Measurements from ENCODE around the gene TET2. TPM values are rescaled to one million over a fixed set of nuclear protein-coding genes. Genes with fewer than 3 reads are reported as not detected.

Gene TET2
- total RNA-seq (2021; fragmentation: NEBNext Ultra II Directional; extraction: Animal tissue kit (Norgen Biotek cat#: 25700)), result 10 to 100 TPM in 3 of 6 experiments, 1 to 10 TPM in 3; 7.8 to 11.2 (median 9.9) TPM
- long read RNA-seq, partial matches to known transcripts, result 5 of 8 reads
- long read RNA-seq, other reads (novel, unspliced or antisense), result 3 of 8 reads

DNA sequence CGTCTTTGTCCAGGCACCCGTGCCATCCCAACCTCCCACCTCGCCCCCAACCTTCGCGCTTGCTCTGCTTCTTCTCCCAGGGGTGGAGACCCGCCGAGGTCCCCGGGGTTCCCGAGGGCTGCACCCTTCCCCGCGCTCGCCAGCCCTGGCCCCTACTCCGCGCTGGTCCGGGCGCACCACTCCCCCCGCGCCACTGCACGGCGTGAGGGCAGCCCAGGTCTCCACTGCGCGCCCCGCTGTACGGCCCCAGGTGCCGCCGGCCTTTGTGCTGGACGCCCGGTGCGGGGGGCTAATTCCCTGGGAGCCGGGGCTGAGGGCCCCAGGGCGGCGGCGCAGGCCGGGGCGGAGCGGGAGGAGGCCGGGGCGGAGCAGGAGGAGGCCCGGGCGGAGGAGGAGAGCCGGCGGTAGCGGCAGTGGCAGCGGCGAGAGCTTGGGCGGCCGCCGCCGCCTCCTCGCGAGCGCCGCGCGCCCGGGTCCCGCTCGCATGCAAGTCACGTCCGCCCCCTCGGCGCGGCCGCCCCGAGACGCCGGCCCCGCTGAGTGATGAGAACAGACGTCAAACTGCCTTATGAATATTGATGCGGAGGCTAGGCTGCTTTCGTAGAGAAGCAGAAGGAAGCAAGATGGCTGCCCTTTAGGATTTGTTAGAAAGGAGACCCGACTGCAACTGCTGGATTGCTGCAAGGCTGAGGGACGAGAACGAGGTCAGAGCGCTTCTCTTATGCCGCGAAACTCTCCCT is at the start of gene TET2:
TET2 (plus strand) TSS at position 601 of the 740 bp plus-strand sequence. CDS start 87,067 bp downstream, outside the sequence.
- peak within 1 kb of the TSS; percentile 99 for H3K4me3 Mint-ChIP-seq

DNA sequence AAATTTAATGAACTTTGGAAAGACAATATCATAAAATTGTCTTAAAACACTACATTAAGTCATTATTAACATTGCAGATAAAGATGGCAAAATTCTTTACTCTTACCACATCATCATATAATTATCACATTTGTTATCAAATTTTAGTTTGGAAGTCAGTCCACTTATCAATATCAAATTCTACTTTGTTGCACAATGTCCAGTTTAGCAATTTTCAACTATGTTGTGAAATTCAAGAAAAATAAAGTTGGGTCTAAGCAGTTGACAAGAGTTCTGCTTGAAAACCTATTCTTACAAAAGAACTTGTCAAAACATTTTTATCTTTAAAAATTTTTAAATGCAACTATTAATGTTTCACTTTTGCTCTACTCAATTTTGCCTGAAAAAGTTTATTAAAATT is 44.7 kb upstream of the TET2 start:
- Mint-ChIP-seq H3K36me3 (ENCODE audit: low read depth) (peaks cover 11% of the 10 kb centered on the region), H3K27ac (no peak overlapping the region), H3K4me1 (ENCODE audit: low read depth) (no peaks in the 10 kb centered on the region), H3K9me3 (peaks cover 19% of the 10 kb centered on the region), H3K27me3 (ENCODE audit: insufficient read depth) (peaks cover 3% of the 10 kb centered on the region; the same call in 1 of the 2 replicates), H3K4me3 (no peak overlapping the region)
- TF ChIP-seq, protein P1, sequence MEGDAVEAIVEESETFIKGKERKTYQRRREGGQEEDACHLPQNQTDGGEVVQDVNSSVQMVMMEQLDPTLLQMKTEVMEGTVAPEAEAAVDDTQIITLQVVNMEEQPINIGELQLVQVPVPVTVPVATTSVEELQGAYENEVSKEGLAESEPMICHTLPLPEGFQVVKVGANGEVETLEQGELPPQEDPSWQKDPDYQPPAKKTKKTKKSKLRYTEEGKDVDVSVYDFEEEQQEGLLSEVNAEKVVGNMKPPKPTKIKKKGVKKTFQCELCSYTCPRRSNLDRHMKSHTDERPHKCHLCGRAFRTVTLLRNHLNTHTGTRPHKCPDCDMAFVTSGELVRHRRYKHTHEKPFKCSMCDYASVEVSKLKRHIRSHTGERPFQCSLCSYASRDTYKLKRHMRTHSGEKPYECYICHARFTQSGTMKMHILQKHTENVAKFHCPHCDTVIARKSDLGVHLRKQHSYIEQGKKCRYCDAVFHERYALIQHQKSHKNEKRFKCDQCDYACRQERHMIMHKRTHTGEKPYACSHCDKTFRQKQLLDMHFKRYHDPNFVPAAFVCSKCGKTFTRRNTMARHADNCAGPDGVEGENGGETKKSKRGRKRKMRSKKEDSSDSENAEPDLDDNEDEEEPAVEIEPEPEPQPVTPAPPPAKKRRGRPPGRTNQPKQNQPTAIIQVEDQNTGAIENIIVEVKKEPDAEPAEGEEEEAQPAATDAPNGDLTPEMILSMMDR (IDR thresholded peaks at IDR 0.05), result no peak
- DNase-seq, result no peak

More for the DNA sequence above, at the start of gene TET2:
- H3K27me3 Mint-ChIP-seq (ENCODE audit: insufficient read depth), result no peaks in the 10 kb centered on the region; the same call in 1 of the 2 replicates
- TF ChIP-seq, protein P1 (IDR thresholded peaks at IDR 0.05), result peak; percentile 18; the same call in 1 of the 2 replicates
- peak; percentile 80 for DNase-seq
- H3K9me3 Mint-ChIP-seq, result no peaks in the 10 kb centered on the region
- peaks cover 40% of the 10 kb centered on the region for H3K4me1 Mint-ChIP-seq (ENCODE audit: low read depth)
- H3K27ac Mint-ChIP-seq, result peak within 1 kb of the TSS; percentile 98
- peaks cover 8% of the 10 kb centered on the region for H3K36me3 Mint-ChIP-seq (ENCODE audit: low read depth)

DNA sequence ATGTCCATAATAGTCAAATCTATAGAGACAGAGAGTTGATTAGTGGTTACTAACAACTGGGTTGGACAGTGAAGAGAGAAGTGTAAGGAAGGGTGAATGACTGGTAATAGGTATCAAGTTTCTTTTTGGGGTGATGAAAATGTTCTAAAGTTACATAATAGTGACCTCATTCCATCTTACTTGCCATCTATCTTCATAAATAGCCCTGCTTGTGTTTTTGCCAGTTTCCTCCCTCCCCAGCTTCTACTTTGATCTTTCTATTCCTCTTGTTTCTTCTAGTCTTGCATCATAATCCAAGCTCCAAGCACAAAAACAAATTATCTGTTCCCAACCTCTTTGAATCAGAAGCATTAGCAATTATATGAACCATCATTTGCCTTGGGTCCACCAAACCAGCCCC is 40.2 kb upstream of the TET2 start:
- TF ChIP-seq, protein P1 (IDR thresholded peaks at IDR 0.05), result no peak
- Mint-ChIP-seq H3K4me3 (no peak overlapping the region), H3K27ac (no peak overlapping the region), H3K4me1 (ENCODE audit: low read depth) (no peaks in the 10 kb centered on the region), H3K27me3 (ENCODE audit: insufficient read depth) (peaks cover 3% of the 10 kb centered on the region; the same call in 1 of the 2 replicates), H3K36me3 (ENCODE audit: low read depth) (no peaks in the 10 kb centered on the region), H3K9me3 (no peaks in the 10 kb centered on the region)
- no peak for DNase-seq

DNA sequence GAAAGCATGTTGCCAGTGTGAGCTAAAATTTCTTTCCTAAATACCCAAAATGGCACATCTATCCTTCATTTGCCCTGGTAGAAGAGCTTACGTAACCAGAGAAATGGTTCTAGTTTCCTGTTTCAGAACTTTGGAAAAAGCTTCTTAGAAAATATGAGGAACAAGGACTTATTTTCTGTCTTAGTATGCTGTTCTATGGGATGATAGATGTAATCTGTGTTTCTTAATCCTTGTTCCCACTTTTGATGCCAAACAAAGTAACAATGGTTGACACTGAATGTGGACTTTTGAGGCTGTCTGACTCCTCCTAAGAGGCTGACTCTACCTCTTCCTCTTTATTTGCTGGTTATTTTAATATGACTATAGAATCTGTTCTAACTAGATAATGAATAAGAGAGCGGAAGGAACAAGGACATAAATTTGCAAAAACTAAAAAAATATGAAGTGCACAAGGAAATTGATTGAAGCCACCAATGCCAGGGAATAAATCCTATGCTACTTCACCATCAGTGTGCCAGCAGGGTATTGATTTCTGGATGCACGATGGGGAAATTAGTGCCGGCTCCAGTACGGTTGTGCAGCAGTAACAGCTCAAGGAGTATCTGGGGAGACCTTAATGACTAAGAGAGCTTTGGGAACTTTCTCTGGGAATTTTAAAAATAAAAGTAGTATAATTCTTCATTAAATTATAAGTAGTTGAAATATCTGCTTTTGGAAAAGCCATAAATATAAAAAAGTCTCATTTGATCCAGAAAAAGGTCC is 39.4 kb upstream of the TET2 start:
- no peak for DNase-seq

DNA sequence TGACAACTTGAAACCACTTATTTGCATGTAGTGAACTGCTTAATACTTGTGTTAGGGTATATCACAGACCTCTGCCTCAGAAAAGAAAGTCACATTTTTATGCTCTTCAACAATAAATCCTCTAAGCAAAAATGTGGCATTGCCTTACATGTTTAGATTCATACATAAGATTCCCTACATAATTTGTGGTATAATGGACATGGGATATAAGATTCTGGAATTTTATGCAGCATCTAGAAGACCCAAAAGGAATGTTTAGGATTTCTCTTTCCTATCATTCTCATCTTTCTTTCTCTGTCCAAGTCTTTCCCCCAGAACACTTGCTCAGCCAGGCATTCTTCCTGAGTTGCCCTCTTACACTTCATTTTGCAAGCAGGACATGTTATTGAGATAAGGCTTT is 37.7 kb upstream of the TET2 start:
- Mint-ChIP-seq H3K9me3 (no peaks in the 10 kb centered on the region), H3K36me3 (ENCODE audit: low read depth) (no peaks in the 10 kb centered on the region), H3K4me1 (ENCODE audit: low read depth) (peaks cover 8% of the 10 kb centered on the region), H3K27ac (no peak overlapping the region), H3K4me3 (no peak overlapping the region), H3K27me3 (ENCODE audit: insufficient read depth) (peaks cover 3% of the 10 kb centered on the region; the same call in 1 of the 2 replicates)
- TF ChIP-seq, protein P1 (IDR thresholded peaks at IDR 0.05), result no peak
- DNase-seq, result no peak

More for the DNA sequence above, 39.4 kb upstream of the TET2 start:
- H3K9me3 Mint-ChIP-seq, result no peaks in the 10 kb centered on the region
- peaks cover 3% of the 10 kb centered on the region; the same call in 1 of the 2 replicates for H3K27me3 Mint-ChIP-seq (ENCODE audit: insufficient read depth)
- no peak overlapping the region for H3K4me3 Mint-ChIP-seq
- H3K4me1 Mint-ChIP-seq (ENCODE audit: low read depth), result peaks cover 1% of the 10 kb centered on the region
- TF ChIP-seq, protein P1 (IDR thresholded peaks at IDR 0.05), result no peak
- no peak overlapping the region for H3K27ac Mint-ChIP-seq
- H3K36me3 Mint-ChIP-seq (ENCODE audit: low read depth), result no peaks in the 10 kb centered on the region
